DMS114 treated with DMSO at 0.1 percent for 48 hours (cell line): ENCODE data around the gene RANGAP1.
"Not testable (repeated sequence)": the region's sequence is repeated elsewhere in the genome, so short reads cannot be mapped to it uniquely, and the experiment has no call there.

Experiments used
- DNase-seq: peaks from one replicate; lab custom pipeline; 2025; ENCODE audit not compliant: unreplicated experiment; lab: John Stamatoyannopoulos, UW

RANGAP1 gene

DNA sequence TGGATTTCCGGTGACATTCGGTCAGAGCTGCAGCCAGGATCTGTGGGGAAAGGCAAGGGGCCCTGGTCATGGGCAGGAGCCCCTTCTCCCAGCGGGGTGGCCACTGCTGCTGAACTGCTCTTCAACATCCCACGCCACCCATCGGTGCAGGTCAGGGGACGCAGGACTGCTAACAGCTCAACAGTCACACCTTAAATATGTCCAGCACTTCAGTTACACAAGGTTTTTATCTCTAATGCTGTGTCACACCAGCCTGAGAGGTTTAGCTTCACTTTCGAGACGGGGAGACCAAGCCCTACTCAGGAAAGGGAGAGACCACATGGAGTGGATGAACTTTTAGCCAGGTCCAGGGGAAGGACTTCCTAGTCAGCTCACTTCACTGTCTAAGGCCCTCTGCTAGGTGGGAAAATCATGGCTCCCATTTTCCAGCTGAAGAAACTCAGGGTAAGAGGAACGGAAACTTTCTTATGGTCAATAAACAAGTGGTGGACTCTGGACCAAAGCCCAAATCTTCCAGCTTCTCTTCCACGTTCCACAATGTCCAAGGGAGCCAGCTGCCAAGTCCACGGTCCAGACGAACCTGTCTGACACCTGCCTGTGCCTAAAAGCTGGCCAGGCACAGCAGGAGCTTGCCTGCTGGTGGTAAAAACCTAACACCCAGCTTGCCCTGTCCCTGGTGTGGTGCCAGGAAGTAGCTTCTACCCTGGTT lies 24.3 kb downstream of the RANGAP1 start:
- DNase-seq: no peak

- DNase-seq: no peak
These were observed 25.1 kb downstream of the RANGAP1 start for GRCh38 chr22:41260871-41261270.

DNA sequence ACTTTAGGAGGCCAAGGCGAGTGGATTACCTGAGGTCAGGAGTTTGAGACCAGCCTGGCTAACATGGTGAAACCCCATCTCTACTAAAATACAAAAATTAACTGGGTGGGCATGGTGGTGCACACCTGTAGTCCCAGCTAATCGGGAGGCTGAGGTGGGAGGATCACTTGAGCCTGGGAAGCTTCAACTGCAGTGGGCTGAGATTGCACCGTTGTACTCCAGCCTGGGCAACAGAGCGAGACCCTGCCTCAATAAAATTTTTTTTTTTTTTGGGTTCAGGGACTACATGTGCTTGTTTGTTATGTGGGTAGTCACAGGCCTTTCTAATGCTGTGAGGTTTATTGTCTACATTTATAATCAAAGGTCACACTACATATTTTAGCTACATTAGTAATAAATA lies 26.2 kb downstream of the RANGAP1 start:
- not testable (repeated sequence) for DNase-seq

DNA sequence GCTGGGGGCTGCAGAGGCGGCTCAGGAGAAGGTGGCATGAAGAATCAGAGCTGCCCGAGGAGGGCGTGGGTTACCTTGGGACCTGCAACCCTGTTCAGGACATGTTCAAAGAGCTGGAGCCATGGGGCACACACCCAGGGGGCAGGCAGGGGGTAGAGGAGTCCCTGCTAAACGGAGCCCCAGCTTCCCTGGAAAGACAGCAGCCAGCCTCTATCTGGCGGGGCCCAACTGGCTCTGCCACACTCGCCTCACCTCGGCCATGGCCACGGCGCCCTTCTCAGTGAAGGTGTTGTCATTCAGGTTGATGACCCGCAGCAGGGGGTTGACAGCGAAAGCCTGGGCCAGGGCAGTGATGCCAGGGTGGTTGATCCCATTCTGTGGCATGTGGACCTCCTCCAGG lies 28.3 kb downstream of the RANGAP1 start:
- DNase-seq: no peak

- no peak for DNase-seq
These were observed 29.4 kb downstream of the RANGAP1 start for GRCh38 chr22:41256254-41257253.

GRCh38 chr22:41254230-41254629 lies 31.8 kb downstream of the RANGAP1 start:
- no peak for DNase-seq

DNA sequence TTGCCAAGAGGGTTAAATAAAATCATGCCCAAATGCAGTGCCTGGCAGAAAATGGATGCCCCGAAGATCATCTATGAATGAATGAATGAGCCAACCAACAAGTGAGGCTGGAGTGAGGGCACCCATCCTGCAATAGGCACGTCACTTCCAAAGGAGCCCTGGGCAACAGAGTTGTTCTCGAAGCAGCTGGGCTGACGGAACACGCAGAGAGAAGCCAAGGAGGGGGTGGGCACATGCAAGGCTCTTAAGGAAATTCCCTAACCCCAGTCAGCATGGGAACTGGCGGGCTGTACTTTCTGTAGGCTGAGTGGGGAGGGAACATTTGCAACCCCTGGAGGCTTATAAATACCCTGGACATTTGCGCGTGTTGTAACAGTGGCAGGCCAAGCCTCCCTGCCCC lies 33.6 kb downstream of the RANGAP1 start:
- no peak for DNase-seq

DNA sequence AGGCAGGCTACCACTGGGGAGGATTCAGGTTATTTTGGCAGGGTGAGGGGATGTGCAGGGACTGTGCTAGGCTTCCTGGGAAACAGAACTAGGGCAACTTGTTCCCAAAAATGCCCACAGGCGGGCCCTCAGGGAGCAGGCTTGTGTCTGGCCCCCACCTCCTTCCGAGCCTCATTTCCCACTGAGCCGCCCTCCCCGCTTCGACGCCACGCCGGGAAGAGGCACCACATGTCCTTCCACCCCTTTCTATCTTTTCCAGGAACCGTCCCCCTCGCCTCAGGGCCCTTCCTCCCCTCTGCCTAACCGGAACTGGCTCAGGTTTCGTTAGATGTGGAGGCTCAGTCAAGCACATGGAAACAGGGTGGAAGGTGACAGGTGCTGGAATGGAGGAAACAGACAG lies 35.9 kb downstream of the RANGAP1 start:
- DNase-seq: no peak

DNA sequence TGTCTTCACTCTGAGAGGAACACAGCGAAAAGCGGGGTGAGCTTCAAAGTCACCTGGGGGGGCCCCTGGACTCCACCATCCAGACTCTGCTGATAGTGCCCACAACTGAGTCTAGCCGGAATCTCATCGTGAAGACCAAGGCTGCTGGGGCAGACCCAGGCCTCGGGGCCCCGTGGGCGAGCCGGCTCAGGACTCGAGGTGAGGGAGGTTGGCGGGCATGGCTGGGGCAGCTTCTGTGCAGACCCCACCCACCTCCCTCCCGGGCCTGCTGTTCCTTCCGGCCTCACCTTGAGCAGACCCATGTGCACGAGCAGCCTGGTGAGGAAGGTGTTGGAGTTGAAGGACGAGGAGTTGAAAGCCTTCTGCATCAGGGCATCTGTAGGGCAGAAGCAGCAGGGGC lies 36.5 kb downstream of the RANGAP1 start:
- no peak for DNase-seq

DNA sequence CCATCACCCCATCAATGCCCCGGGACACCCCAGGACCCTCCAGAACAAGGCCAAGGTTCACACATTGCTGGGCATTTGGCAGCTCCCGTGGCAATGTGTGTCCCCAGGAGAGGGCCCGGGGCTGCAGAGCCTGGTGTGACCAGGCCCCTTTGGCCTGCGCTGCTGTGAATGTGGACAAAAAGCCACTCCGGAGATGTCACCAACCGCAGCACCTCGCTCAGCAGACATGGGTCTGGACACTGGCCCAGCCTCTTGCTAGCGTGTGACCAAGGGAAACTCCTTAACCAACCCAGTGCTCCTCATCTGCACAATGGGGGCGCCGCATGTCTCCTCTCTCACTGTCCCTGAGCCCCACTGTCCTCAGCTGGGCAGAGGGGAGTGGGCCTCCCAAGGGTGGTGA lies 37.2 kb downstream of the RANGAP1 start:
- no peak for DNase-seq

- no peak for DNase-seq
These were observed 37.7 kb downstream of the RANGAP1 start for GRCh38 chr22:41248314-41248713.

DNA sequence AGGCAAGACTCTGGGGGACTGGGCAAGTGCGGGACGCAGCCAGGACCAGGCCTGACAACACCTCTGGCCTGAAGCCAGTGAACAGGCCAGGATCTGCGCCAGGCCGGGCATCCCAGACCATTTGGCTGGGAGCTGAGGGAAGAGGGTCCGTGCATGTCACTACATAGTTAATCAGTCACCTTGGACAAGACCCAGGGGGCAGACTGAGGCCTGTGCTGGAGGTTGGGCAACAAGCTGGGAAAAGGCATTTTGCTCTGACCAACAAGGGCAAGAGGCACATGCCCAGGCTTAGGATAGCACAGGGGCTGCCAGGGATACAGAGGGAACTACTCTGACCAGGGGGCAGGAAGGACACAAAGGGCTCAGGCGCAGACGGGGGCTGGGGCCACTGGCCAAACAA lies 38.3 kb downstream of the RANGAP1 start:
- no peak for DNase-seq

DNA sequence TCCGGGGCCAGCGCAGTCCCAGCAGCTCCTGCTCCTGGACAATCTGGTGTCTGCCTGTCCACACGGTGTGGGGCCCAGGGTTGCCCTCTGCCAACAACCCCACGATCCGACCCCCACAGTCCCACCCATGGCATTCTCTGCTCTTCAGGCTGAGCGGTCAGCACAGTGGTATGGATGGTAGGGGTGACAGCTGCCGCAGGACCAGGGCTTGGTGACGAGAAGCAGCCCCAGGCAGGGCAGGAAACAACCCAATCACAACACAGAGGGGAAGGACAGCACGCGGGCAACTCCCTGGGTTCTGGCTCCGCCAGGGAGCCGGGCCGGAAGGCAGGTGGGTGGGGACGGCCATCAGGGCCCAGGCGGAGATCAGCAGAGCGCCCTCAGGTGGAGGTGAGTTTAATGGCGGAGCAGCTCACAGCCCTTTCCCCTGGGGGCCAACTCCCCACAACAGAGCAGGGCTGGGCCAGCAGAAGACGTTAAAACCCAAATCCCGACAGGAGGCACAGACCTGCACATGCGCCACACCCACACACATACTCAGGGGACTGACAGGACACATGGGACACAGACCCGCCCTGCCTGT lies 40.0 kb downstream of the RANGAP1 start:
- DNase-seq: no peak

DNA sequence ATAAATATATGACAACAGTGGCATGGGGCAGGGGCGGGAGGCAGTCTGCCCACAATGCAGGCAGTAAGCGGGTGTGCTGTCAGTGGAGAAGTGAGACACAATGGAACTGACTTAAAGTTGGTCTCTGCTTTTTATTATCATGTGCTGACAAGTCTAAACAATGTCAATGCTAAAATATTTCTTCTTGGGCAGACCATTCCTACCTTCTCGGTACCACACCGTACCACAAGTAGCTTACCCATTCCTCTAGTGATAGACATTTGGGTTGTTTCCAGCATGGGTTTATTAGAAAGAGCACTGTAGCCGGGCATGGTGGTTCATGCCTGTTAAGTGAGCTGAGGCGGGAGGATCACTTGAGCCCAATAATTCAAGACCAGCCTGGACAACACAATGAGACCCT lies 42.6 kb downstream of the RANGAP1 start:
- DNase-seq: no peak

DNA sequence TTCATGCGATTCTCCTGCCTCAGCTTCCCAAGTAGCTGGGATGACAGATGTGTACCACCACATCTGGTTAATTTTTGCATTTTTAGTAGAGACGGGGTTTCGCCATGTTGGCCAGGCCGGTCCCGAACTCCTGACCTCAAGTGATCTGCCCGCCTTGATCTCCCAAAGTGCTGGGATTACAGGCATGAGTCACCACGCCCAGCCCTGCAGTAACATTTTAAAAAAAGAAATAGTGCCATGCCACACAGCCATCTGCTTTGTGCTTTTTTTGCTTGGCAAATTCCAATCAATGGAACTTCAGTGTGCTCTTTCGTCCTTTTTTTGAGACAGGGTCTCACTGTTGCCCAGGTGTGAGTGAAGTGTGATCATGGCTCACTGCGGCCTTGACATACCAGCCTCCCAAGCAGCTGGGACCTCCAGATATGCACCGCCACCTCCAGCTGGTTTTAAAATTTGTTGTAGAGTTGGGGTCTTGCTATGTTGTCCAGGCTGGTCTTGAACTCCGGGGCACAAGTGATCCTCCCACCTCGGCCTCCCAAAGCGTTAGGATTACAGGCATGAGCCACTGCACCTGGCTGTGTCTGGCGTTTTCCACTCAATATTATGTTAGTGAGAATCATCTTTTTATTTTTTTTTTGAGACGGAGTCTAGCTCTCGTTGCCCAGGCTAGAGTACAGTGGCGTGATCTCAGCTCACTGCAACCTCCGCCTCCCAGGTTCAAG lies 43.4 kb downstream of the RANGAP1 start:
- DNase-seq: no peak

- no peak for DNase-seq
These were observed 44.8 kb downstream of the RANGAP1 start for GRCh38 chr22:41241133-41241676.

GRCh38 chr22:41240377-41241132 lies 45.4 kb downstream of the RANGAP1 start, which contains the start of gene CHADL:
TSS of gene CHADL (minus strand) at chr22:41240931. CDS start at chr22:41240881, 50 bp downstream.
- DNase-seq: no peak

DNA sequence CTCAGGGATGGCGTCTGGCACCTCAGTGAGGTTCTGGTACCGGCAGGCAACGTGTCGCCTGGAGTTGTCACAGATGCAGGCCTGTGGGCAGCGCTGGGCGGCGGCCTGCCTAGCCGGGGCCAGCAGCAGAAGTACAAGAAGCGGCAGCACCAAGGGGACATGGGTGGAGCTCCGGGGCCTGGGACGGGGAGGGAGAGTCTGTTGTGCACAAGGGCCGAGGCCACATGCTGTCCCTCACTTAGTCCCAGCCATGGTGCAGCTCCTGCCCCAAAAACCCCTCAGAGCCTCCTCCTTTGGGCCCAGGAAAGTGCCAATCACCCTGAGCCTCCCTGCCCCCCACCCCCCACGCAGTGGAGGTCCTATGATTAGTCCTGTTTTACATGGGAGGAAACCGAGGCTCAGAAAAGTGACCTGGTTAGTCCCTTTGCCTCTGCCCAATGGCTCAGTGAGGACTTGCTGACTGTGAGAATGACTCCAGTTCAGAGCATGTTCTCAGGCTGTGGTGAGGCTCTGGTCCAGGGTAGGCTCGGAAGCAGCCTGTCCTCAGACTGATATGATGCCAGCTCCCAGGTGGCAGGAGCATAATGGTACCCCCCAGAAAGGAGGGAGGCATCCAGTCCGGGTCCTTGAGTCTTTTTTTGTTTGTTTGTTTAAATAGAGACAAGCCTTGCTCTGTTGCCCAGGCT lies 46.4 kb downstream of the RANGAP1 start:
- no peak for DNase-seq
